ENCODE data around the gene TMED1.

Gene TMED1

DNA sequence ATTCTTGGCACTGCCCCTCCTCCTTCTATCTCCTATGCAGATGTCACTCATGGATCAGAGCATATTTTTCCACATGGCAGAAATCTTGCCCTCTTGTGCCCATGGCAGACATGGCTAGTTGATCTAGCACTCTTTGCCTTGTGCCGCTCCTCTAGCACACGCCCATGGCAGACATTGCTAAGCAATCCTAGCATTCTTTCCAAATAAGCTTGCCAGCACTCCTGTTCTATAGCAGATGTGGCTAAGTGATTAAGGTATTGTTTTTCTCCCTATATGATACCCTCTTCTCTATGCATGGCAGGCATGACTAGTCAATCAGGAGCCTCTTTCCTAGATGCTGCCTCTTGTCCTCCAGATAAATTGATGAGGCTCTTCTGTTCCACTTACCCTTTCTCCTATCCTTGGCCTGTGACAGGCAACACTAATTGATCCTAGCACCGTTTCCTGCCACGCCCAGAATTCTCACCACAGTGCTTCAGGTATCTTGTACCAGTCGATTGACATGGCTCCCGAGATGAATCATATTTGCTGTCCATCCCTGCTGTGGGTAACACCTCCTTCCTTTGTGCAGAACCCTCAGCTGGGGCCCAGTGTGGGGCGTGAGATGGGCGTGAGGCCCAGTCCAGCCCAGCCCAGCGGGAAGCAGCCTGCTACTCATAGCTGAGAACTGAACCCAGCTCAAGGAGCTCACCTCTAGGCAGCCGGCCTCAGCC, 26.9 kb downstream of the TMED1 start:
- H3K27me3 ChIP-seq, result no peaks in the 10 kb centered on the region
- no peak for TF ChIP-seq CTCF (IDR thresholded peaks at IDR 0.05; ENCODE audit: low read depth, low read length)
- no peaks in the 10 kb centered on the region; the same call in 1 of the 2 replicates for H3K9me3 ChIP-seq
- no peak overlapping the region for H3K4me3 ChIP-seq (ENCODE audit: low read depth, low read length)
- DNase-seq, result no peak
- no peaks in the 10 kb centered on the region for H3K4me1 ChIP-seq
- H3K36me3 ChIP-seq, result peaks cover 37% of the 10 kb centered on the region

DNA sequence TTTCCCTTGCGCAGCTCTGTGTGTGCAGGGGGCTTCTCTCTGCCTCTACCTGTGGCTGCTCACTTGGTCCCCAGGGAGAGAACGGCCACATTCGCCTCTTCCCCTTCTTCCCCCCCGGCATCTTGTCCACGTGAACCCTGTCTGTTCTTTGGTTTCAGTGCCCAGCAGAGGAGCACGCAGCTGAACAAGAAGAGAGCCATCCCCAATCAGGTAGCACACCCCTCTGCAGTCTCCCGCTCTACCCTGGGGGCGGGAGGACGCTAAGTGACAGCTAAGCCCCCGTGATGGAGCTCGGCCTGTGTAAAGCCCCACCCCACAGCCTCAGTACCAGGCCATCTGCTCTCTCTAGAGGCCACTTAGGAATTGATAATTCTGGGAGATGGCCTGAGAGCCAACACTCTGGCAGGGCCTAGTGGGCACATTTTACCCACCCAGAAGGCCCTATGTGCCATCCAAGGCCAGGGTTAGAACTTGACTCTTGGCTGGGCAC, 30.2 kb downstream of the TMED1 start:
- peaks cover 40% of the 10 kb centered on the region for H3K36me3 ChIP-seq
- no peak for DNase-seq
- TF ChIP-seq CTCF (IDR thresholded peaks at IDR 0.05; ENCODE audit: low read depth, low read length), result no peak
- H3K4me1 ChIP-seq, result no peaks in the 10 kb centered on the region
- H3K27me3 ChIP-seq, result no peaks in the 10 kb centered on the region
- no peaks in the 10 kb centered on the region for H3K9me3 ChIP-seq
- no peak overlapping the region for H3K4me3 ChIP-seq (ENCODE audit: low read depth, low read length)

- no peak for TF ChIP-seq CTCF (IDR thresholded peaks at IDR 0.05; ENCODE audit: low read depth, low read length)
- H3K4me1 ChIP-seq, result no peaks in the 10 kb centered on the region
- H3K4me3 ChIP-seq (ENCODE audit: low read depth, low read length), result no peak overlapping the region
- H3K27me3 ChIP-seq, result no peaks in the 10 kb centered on the region
- DNase-seq, result no peak
- H3K9me3 ChIP-seq, result no peaks in the 10 kb centered on the region
- peaks cover 40% of the 10 kb centered on the region for H3K36me3 ChIP-seq
Observed at GRCh38 chr19:10805065-10805757, 30.8 kb downstream of the TMED1 start.

- peaks cover 31% of the 10 kb centered on the region for H3K36me3 ChIP-seq
- TF ChIP-seq CTCF (IDR thresholded peaks at IDR 0.05; ENCODE audit: low read depth, low read length), result no peak
- no peaks in the 10 kb centered on the region for H3K27me3 ChIP-seq
- DNase-seq, result no peak
- no peaks in the 10 kb centered on the region for H3K9me3 ChIP-seq
- H3K4me1 ChIP-seq, result no peaks in the 10 kb centered on the region
- no peak overlapping the region for H3K4me3 ChIP-seq (ENCODE audit: low read depth, low read length)
Observed at GRCh38 chr19:10803252-10803651, 32.8 kb downstream of the TMED1 start.

DNA sequence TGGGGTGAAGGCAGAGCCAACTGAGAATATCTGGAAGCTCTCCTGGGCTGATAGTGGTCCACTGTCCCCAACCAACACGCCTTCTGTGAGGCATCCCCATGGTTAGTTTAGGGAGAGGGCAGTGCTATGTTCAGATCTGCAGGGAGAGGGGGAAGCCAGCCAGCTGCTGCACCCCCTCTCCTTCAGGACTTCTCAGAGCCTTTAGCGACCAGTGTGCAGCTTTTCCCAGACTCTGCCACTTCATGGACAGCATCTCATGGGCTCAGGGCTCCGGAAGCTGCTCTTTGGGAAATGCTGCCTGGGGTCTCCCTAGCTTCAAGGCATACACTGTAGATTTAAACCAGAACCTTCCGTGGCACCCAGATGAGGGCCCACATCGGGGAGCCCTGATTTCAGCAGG, 33.5 kb downstream of the TMED1 start:
- Histone ChIP-seq H3K4me1 (no peaks in the 10 kb centered on the region), H3K4me3 (ENCODE audit: low read depth, low read length) (no peak overlapping the region), H3K36me3 (peaks cover 38% of the 10 kb centered on the region), H3K27me3 (no peaks in the 10 kb centered on the region), H3K9me3 (no peaks in the 10 kb centered on the region)
- DNase-seq, result no peak
- no peak for TF ChIP-seq CTCF (IDR thresholded peaks at IDR 0.05; ENCODE audit: low read depth, low read length)

DNA sequence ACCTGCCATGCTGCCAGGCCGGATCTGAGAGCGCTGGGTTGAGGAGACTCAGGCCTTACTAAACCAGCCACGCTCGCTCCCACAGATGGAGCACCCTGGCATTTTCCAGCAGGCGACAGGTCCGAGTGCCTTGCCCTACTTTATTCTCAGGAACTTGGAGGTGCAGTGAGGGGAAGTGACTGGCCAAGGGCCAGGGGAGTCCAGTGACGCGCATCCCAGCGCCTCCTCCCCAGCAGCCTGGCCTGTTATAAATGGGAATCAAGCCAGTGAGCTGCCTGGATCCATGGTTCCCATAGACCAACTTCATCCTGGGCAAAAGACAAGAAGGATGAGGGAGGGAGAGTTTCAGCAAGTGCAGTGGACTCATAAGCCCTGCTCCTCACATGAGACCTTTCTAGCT, 35.5 kb downstream of the TMED1 start:
- H3K36me3 ChIP-seq, result peaks cover 38% of the 10 kb centered on the region
- no peaks in the 10 kb centered on the region for H3K27me3 ChIP-seq
- TF ChIP-seq CTCF (IDR thresholded peaks at IDR 0.05; ENCODE audit: low read depth, low read length), result no peak
- no peaks in the 10 kb centered on the region for H3K4me1 ChIP-seq
- H3K9me3 ChIP-seq, result no peaks in the 10 kb centered on the region
- H3K4me3 ChIP-seq (ENCODE audit: low read depth, low read length), result no peak overlapping the region
- no peak for DNase-seq
